Measurements from ENCODE around the gene RFC5.

DNA sequence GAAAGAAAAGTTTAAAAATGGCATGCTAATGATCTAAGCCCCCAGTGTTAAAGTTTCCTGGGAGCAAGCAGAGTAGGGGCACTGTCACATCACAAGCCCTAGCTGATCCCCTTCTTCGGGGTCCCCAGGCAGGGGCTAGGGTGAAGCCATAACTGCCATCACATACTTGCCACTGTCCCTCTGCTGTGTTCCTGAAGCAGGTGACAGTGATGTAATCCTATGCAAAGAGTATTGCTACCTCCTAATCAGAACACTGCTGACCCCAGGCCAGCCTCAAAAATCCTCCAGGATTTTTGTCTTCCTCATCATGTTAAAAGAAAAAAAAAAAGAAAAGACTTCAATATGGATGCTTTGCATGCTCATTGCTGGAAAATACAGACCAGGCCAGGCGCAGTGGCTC is 1.2 kb upstream of the RFC5 start:
- TF ChIP-seq EZH2 (IDR thresholded peaks at IDR 0.05; ENCODE audit: low read length, unreplicated experiment) (no peak), CTCF (conservative IDR thresholded peaks at IDR 0.05; ENCODE audit: low read depth, low read length) (no peak)

Data from PC-3 (cell line).